PFSK-1 (cell line): ENCODE measurements around the gene NAE1.

Experiments
- FOXP2 ChIP-seq: optimal IDR thresholded peaks from 2 replicates; pipeline ENCODE3; 2011; ENCODE audit warnings: borderline replicate concordance, control low read depth, inconsistent platforms; ENCODE audit not compliant: insufficient read depth; ENCODE audit errors: extremely low read length, extremely low read depth
- POLR2AphosphoS5 ChIP-seq: IDR thresholded peaks from 2 replicates; pipeline ENCODE4 v1.6.1; 2012; ENCODE audit warnings: low read depth, mild to moderate bottlenecking, control low read depth, low read length, moderate library complexity
- REST ChIP-seq, 2 experiments: IDR thresholded peaks; 2 replicates each; pipeline versions ENCODE4 v1.6.1 to v1.8.0; 2011 to 2012; ENCODE audit warnings: low read depth in 2 of 2, low read length in 2 of 2, control low read depth in 1 of 2, inconsistent platforms in 1 of 2, mild to moderate bottlenecking in 1 of 2, moderate library complexity in 1 of 2; ENCODE audit not compliant: insufficient read depth in 1 of 2
- SIN3A ChIP-seq: IDR thresholded peaks from 2 replicates; pipeline ENCODE4 v1.6.1; 2012; ENCODE audit warnings: mild to moderate bottlenecking, low read length, moderate library complexity, borderline replicate concordance; ENCODE audit not compliant: insufficient read depth
- TAF1 ChIP-seq: IDR thresholded peaks from 2 replicates; pipeline ENCODE4 v1.6.1; 2012; ENCODE audit warnings: low read length, control low read depth, borderline replicate concordance; ENCODE audit not compliant: insufficient read depth

NAE1 gene

GRCh38 chr16:66856184-66856730 is 25.5 kb upstream of the NAE1 start:
- TF ChIP-seq SIN3A (no peak), REST (IDR thresholded peaks at IDR 0.05; ENCODE audit: insufficient read depth in 1 of 2, low read depth in 2 of 2, low read length in 2 of 2) (no peak)

DNA sequence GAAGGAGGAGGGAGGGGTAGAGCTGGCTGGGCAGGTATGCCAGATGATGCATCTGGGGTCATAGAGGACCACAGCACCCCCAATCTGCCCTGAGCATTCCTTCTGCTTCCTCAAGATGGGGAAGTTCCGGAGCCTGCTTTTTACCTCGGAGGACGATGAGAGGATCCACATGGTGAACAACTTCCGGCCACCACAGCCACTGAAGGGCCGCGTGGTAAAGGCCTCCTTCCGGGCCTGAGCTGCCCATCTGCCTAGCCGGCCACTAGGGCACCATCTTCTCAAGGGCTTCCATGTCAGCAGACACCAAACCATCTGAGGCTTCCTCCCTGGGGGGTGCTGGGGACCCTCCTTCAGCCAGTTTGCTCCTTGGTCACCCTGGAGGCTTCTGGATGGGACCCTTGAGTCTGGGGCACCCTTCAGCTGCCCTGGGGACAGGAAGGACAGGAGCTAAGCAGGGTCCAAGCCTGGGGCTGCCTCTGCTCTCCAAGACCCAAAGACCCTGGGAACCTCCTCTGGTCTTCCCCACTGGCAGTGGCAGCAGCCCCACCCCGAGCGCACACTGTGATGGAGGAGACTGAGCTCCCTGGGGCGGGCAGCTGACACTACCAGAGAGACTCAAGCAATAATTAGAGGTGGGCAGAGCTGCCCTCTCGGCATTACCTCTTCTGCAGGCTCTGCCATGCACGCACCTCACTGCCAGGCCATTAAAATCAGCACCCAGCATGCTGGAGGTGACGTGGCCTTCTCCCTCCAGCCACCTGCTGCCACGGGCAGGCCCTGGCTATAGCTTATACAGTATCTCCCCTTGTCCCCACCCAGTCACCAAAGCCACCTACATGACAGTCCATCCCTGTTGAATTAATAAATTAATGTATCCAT is 22.7 kb upstream of the NAE1 start:
- TF ChIP-seq TAF1 (no peak), FOXP2 (no peak), POLR2AphosphoS5 (no peak), SIN3A (no peak), REST (IDR thresholded peaks at IDR 0.05; ENCODE audit: insufficient read depth in 1 of 2, low read depth in 2 of 2, low read length in 2 of 2) (no peak)

DNA sequence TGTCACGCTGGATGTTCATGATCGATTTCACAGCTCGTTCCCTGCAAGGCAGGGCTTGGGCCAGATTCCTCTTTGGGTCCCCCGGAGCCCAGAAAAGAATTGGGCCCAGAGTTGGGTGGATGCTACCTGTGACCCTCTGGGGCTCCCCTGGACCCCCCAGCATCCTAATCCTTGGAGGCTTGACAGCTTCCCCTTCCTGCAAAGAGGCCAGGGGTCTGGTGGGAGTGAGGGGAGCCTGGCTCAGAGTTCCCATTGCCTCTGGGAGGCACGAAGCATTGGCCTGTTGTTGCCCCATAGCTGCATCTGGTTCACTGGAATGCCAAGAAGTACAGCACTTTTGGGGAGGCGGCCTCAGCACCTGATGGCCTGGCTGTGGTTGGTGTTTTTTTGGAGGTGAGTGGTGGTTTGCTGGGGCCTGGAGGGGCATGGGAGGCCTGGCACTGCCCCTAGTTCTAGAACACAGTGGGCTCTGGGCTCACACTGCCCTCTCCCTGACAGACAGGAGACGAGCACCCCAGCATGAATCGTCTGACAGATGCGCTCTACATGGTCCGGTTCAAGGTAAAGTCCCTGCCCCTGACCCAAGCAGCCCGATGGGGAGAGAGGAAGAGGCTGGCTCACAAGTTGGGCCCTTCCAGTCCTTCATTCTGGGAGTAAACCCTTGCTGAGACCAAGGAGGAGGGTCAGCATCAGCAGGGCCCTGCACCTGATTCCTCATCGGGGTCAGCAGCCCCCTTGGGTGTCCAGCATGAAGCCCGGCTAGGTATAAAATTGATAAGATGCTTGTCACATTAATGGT is 20.6 kb upstream of the NAE1 start:
- TF ChIP-seq FOXP2, result no peak
- TF ChIP-seq TAF1, result no peak
- TF ChIP-seq POLR2AphosphoS5, result no peak
- no peak for TF ChIP-seq SIN3A
- TF ChIP-seq REST (IDR thresholded peaks at IDR 0.05; ENCODE audit: insufficient read depth in 1 of 2, low read depth in 2 of 2, low read length in 2 of 2), result no peak

GRCh38 chr16:66850115-66850815 is 19.5 kb upstream of the NAE1 start:
- TF ChIP-seq POLR2AphosphoS5 (no peak), TAF1 (no peak), FOXP2 (no peak), REST (IDR thresholded peaks at IDR 0.05; ENCODE audit: insufficient read depth in 1 of 2, low read depth in 2 of 2, low read length in 2 of 2) (no peak), SIN3A (no peak)
